Kidney tubule cell (primary cell): ENCODE results near the gene FAM20C.

Source experiments
- DNase-seq: peaks from one replicate; pipeline ENCODE4 v3.0.0-alpha.2; 2018; ENCODE audit warnings: low spot score

The FAM20C gene

GRCh38 chr7:159370-160270, 32.8 kb upstream of the FAM20C start:
- no peak for DNase-seq

GRCh38 chr7:160958-161725, 31.2 kb upstream of the FAM20C start:
- no peak for DNase-seq

- DNase-seq: peak; percentile 43
These were observed 29.6 kb upstream of the FAM20C start for GRCh38 chr7:162632-163297.

- DNase-seq: no peak
These were observed 29.1 kb upstream of the FAM20C start for GRCh38 chr7:163298-163695.

GRCh38 chr7:163971-164881, 28.1 kb upstream of the FAM20C start:
- DNase-seq: no peak

- DNase-seq: no peak
These were observed 27.3 kb upstream of the FAM20C start for GRCh38 chr7:164882-165660.

- no peak for DNase-seq
These were observed 26.6 kb upstream of the FAM20C start for GRCh38 chr7:165661-166337.

- no peak for DNase-seq
These were observed 25.9 kb upstream of the FAM20C start for GRCh38 chr7:166338-167060.

GRCh38 chr7:167090-167855, 25.1 kb upstream of the FAM20C start:
- DNase-seq: no peak

- no peak for DNase-seq
These were observed 24.2 kb upstream of the FAM20C start for GRCh38 chr7:167976-168791.

- DNase-seq: no peak
These were observed 22.8 kb upstream of the FAM20C start for GRCh38 chr7:169276-170172.

GRCh38 chr7:170551-171363, 21.6 kb upstream of the FAM20C start:
- no peak for DNase-seq

- no peak for DNase-seq
These were observed 20.9 kb upstream of the FAM20C start for GRCh38 chr7:171364-171904.

GRCh38 chr7:171912-172515, 20.4 kb upstream of the FAM20C start:
- DNase-seq: no peak

- no peak for DNase-seq
These were observed 19.0 kb upstream of the FAM20C start for GRCh38 chr7:173209-173918.
